Measurements from ENCODE around the gene OR2AK2. TPM values are rescaled to one million over a fixed set of nuclear protein-coding genes. Genes with fewer than 3 reads are reported as not detected.

The OR2AK2 gene
- total RNA-seq, 1 donor: not detected

GRCh38 chr1:247942624-247943023, 22.4 kb upstream of the OR2AK2 start:
- Histone ChIP-seq H3K36me3 (ENCODE audit: insufficient read depth, low read length) (no peaks in the 10 kb centered on the region), H3K4me1 (ENCODE audit: insufficient read depth, low read length) (no peaks in the 10 kb centered on the region), H2AFZ (ENCODE audit: low read length) (no peak overlapping the region), H3K4me3 (ENCODE audit: insufficient read depth, low read length) (no peak overlapping the region), H4K20me1 (ENCODE audit: insufficient read depth, low read length) (no peaks in the 10 kb centered on the region), H3K9me3 (ENCODE audit: low read depth, low read length) (no peaks in the 10 kb centered on the region), H3K4me2 (ENCODE audit: insufficient read depth, low read length) (no peak overlapping the region), H3K27ac (ENCODE audit: low read depth, low read length) (no peak overlapping the region), H3K79me2 (ENCODE audit: insufficient read depth, low read length) (no peaks in the 10 kb centered on the region), H3K27me3 (ENCODE audit: insufficient read depth, low read length) (no peaks in the 10 kb centered on the region)
- DNase-seq (ENCODE audit: insufficient read length, low spot score, missing footprints): no peak
- no peak for TF ChIP-seq CTCF (IDR thresholded peaks at IDR 0.05; ENCODE audit: extremely low read depth, low read depth, low read length)

- Histone ChIP-seq H3K4me3 (ENCODE audit: insufficient read depth, low read length) (no peak within 1 kb of the TSS), H3K9me3 (ENCODE audit: low read depth, low read length) (peaks cover 3% of the 10 kb centered on the region), H3K36me3 (ENCODE audit: insufficient read depth, low read length) (no peaks in the 10 kb centered on the region), H2AFZ (ENCODE audit: low read length) (no peak within 1 kb of the TSS), H3K27ac (ENCODE audit: low read depth, low read length) (no peak within 1 kb of the TSS), H3K4me1 (ENCODE audit: insufficient read depth, low read length) (no peaks in the 10 kb centered on the region), H3K4me2 (ENCODE audit: insufficient read depth, low read length) (no peak within 1 kb of the TSS), H3K79me2 (ENCODE audit: insufficient read depth, low read length) (no peaks in the 10 kb centered on the region), H3K27me3 (ENCODE audit: insufficient read depth, low read length) (no peaks in the 10 kb centered on the region), H4K20me1 (ENCODE audit: insufficient read depth, low read length) (no peaks in the 10 kb centered on the region)
- no peak for DNase-seq (ENCODE audit: insufficient read length, low spot score, missing footprints)
- TF ChIP-seq CTCF (IDR thresholded peaks at IDR 0.05; ENCODE audit: extremely low read depth, low read depth, low read length): no peak
These were observed 16.5 kb upstream of the OR2AK2 start, which contains the start of gene OR2L8 for GRCh38 chr1:247948558-247948957. Gene OR2L8 (plus strand): TSS chr1:247948858. CDS start chr1:247948858, 0 bp downstream.

DNA sequence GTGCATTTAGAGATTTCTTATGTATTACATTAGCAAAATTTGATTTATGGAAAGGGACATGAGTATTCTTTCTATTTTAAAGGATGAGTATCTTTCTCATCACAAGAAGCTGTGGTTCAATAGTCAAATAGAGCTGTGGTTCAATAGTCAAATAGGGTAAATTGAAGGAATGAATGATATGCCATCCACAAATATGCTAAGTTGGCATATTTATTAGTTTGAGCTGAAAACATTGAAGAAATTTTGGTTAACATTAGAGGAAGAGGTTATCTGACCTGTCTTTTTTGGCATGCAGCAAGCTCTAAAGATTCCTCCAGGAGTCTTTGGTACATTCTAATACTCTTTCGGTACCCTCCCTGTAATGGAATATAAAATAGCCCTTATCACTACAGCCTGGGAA, 11.6 kb upstream of the OR2AK2 start:
- no peaks in the 10 kb centered on the region for H3K27me3 ChIP-seq (ENCODE audit: insufficient read depth, low read length)
- H3K4me1 ChIP-seq (ENCODE audit: insufficient read depth, low read length): no peaks in the 10 kb centered on the region
- no peaks in the 10 kb centered on the region for H3K79me2 ChIP-seq (ENCODE audit: insufficient read depth, low read length)
- H3K4me2 ChIP-seq (ENCODE audit: insufficient read depth, low read length): no peak overlapping the region
- DNase-seq (ENCODE audit: insufficient read length, low spot score, missing footprints): no peak
- no peak for TF ChIP-seq CTCF (IDR thresholded peaks at IDR 0.05; ENCODE audit: extremely low read depth, low read depth, low read length)
- H4K20me1 ChIP-seq (ENCODE audit: insufficient read depth, low read length): no peaks in the 10 kb centered on the region
- H3K4me3 ChIP-seq (ENCODE audit: insufficient read depth, low read length): no peak overlapping the region
- peaks cover 3% of the 10 kb centered on the region for H3K9me3 ChIP-seq (ENCODE audit: low read depth, low read length)
- no peak overlapping the region for H2AFZ ChIP-seq (ENCODE audit: low read length)
- H3K36me3 ChIP-seq (ENCODE audit: insufficient read depth, low read length): no peaks in the 10 kb centered on the region
- H3K27ac ChIP-seq (ENCODE audit: low read depth, low read length): no peak overlapping the region

GRCh38 chr1:247961791-247962190, 3.2 kb upstream of the OR2AK2 start:
- no peaks in the 10 kb centered on the region for H3K9me3 ChIP-seq (ENCODE audit: low read depth, low read length)
- no peaks in the 10 kb centered on the region for H3K27me3 ChIP-seq (ENCODE audit: insufficient read depth, low read length)
- H3K79me2 ChIP-seq (ENCODE audit: insufficient read depth, low read length): no peaks in the 10 kb centered on the region
- no peaks in the 10 kb centered on the region for H3K36me3 ChIP-seq (ENCODE audit: insufficient read depth, low read length)
- H3K4me2 ChIP-seq (ENCODE audit: insufficient read depth, low read length): no peak overlapping the region
- H2AFZ ChIP-seq (ENCODE audit: low read length): no peak overlapping the region
- H4K20me1 ChIP-seq (ENCODE audit: insufficient read depth, low read length): no peaks in the 10 kb centered on the region
- TF ChIP-seq CTCF (IDR thresholded peaks at IDR 0.05; ENCODE audit: extremely low read depth, low read depth, low read length): no peak
- H3K27ac ChIP-seq (ENCODE audit: low read depth, low read length): no peak overlapping the region
- no peak for DNase-seq (ENCODE audit: insufficient read length, low spot score, missing footprints)
- no peaks in the 10 kb centered on the region for H3K4me1 ChIP-seq (ENCODE audit: insufficient read depth, low read length)
- H3K4me3 ChIP-seq (ENCODE audit: insufficient read depth, low read length): no peak overlapping the region

All from osteoblast (primary cell).